Kidney (tissue), 14 donors: ENCODE results near the gene TARBP1. TPM values are rescaled to one million over a fixed set of nuclear protein-coding genes. Genes with fewer than 3 reads are reported as not detected.
"Not testable (repeated sequence)": the region's sequence is repeated elsewhere in the genome, so short reads cannot be mapped to it uniquely, and the experiment has no call there.

Experiments used
- DNase-seq, 5 donors: peaks; one replicate each; pipeline ENCODE4 v3.0.0-alpha.2; 2013 to 2020
- FAIRE-seq: peaks from 2 replicates; lab custom pipeline; 2012; peaks lifted over from hg19 to GRCh38; lab: Jason Lieb, UNC
- H3K27ac ChIP-seq, 2 donors: one replicate each; pipeline ENCODE4 v1.7.0; 2013; ENCODE audit warnings: low read depth in 2 of 2, low read length in 2 of 2, inconsistent platforms in 1 of 2
- H3K27me3 ChIP-seq: one replicate; pipeline ENCODE4 v1.7.1; 2013; ENCODE audit warnings: low read length, inconsistent platforms; ENCODE audit not compliant: control insufficient read depth, insufficient read depth
- H3K36me3 ChIP-seq, 3 donors: one replicate each; pipeline versions ENCODE4 v1.7.0 to v1.7.1; 2013; ENCODE audit warnings: low read length in 3 of 3, control low read depth in 1 of 3, inconsistent platforms in 1 of 3; ENCODE audit not compliant: insufficient read depth in 3 of 3, control insufficient read depth in 2 of 3
- H3K4me1 ChIP-seq, 3 donors: one replicate each; pipeline versions ENCODE4 v1.7.0 to v1.7.1; 2013; ENCODE audit warnings: low read length in 3 of 3, inconsistent platforms in 1 of 3, low read depth in 1 of 3; ENCODE audit not compliant: control insufficient read depth in 2 of 3, insufficient read depth in 2 of 3
- H3K4me3 ChIP-seq, 3 donors: one replicate each; pipeline versions ENCODE4 v1.7.0 to v1.8.1; 2013; ENCODE audit warnings: low read length in 3 of 3, control low read depth in 1 of 3, inconsistent platforms in 1 of 3
- H3K9ac ChIP-seq, 3 donors: one replicate each; pipeline versions ENCODE4 v1.7.0 to v1.7.1; 2013; ENCODE audit warnings: low read length in 3 of 3, control low read depth in 1 of 3, inconsistent platforms in 1 of 3
- H3K9me3 ChIP-seq, 3 donors: one replicate each; pipeline versions ENCODE4 v1.7.0 to v1.7.1; 2013; ENCODE audit warnings: low read length in 3 of 3, control low read depth in 1 of 3, inconsistent platforms in 1 of 3; ENCODE audit not compliant: control insufficient read depth in 2 of 3, insufficient read depth in 1 of 3
- CTCF ChIP-seq: IDR thresholded peaks from 3 replicates; pipeline ENCODE4 v1.5.1; 2012; ENCODE audit warnings: mild to moderate bottlenecking, moderate library complexity, borderline replicate concordance; ENCODE audit not compliant: insufficient read depth; ENCODE audit errors: extremely low read depth
- intact Hi-C: fragments of 100-400 bp; cut with DNase I; formaldehyde crosslinking; loops from one replicate; pipeline ENCODE4 v1.11.1; 2022
- polyA plus RNA-seq: library from polyadenylated mRNA; stranded (reverse); fragments of 350-450 nt; fragmentation: Illumina TruSeq; extraction: RNeasy Lipid Tissue Mini Kit (QIAGEN cat#74804); gene quantifications from one replicate; pipeline ENCODE4 v1.2.3, GENCODE V29; 2014; ENCODE audit warnings: low read depth, low replicate concordance; ENCODE audit not compliant: insufficient read depth
- total RNA-seq: library from RNA; stranded (reverse); fragmentation: NEBNext Ultra II Directional; extraction: Animal tissue kit (Norgen Biotek cat#: 25700); gene quantifications from one replicate; pipeline ENCODE4 v1.2.1, GENCODE V29; 2021
- donor health status: control.
- donor health status: control.
- donor health status: control.
- donor health status: control.
- donor health status: control.
- donor health status: DM: yes; HTN: yes; CAD: no.
- donor health status: Normal renal cell carcinoma (clear cell type).

The TARBP1 gene
- total and polyA plus RNA-seq, 2 donors from 2014 or later, result 14.3 to 26.2 TPM

GRCh38 chr1:234381699-234382555, 97.1 kb downstream of the TARBP1 start:
- Histone ChIP-seq H3K4me3 (no peak overlapping the region), H3K27me3 (no peaks in the 10 kb centered on the region), H3K36me3 (peaks cover 2 to 15% (median 6%) of the 10 kb centered on the region in 3 donors), H3K9me3 (no peaks in the 10 kb centered on the region), H3K9ac (no peak overlapping the region), H3K27ac (no peak overlapping the region), H3K4me1 (no peaks in the 10 kb centered on the region)
- no peak for TF ChIP-seq CTCF
- intact Hi-C loops, result no loop called here
- DNase-seq (no peak), FAIRE-seq (no peak)

DNA sequence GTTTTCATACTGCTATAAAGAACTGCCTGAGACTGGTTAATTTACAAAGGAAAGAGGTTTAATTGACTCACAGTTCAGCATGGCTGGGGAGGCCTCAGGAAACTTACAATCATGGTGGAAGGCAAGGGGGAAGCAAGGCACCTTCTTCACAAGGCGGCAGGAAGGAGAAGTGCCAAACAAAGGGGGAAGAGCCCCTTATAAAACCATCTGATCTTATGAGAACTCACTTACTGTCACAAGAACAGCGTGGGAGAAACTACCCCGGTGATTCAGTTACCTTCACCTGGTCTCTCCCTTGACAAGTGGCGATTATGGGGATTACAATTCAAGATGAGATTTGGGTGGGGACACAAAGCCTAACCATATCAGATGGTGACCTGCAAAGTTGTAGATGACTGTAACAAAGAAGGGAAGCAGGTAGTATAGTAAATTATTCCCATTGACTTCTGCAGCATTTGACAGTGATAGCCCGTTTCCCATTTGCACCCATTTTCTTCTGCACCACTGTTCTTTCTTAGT, 99.3 kb downstream of the TARBP1 start:
- H3K36me3 ChIP-seq, result peaks cover 2 to 24% (median 11%) of the 10 kb centered on the region in 3 donors
- intact Hi-C loops, FAIRE-seq: not testable (repeated sequence)

DNA sequence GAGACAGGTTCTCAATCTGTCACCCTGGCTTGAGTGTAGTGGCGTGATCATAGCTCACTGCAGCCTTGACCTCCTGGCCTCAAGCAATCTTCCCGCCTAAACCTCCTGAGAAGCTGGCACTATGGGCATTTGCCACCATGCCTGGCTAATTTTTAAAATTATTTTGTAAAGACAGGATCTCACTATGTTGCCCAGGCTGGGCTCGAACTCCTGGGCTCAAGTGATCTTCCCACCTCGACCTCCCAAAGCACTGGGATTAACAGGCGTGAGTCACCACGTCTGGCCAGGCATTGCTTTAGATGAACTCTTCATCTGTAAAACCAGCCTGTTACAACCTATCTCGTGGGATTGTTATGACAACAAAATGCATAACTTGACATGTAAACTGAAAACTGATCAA, 103.3 kb downstream of the TARBP1 start:
- intact Hi-C loops, result no loop called here
- no peak overlapping the region for H3K4me3 ChIP-seq
- peaks cover 0 to 24% (median 9%) of the 10 kb centered on the region in 3 donors for H3K36me3 ChIP-seq

More for the DNA sequence above, 99.3 kb downstream of the TARBP1 start:
- H3K9me3 ChIP-seq, H3K4me3 ChIP-seq, H3K27ac ChIP-seq, DNase-seq, H3K4me1 ChIP-seq, H3K9ac ChIP-seq, H3K27me3 ChIP-seq: not testable (repeated sequence)

More for the DNA sequence above, 103.3 kb downstream of the TARBP1 start:
- Histone ChIP-seq H3K9ac (no peak overlapping the region), H3K9me3 (no peaks in the 10 kb centered on the region), H3K4me1 (peaks cover 4 to 7% (median 5%) of the 10 kb centered on the region in 3 donors), H3K27ac (no peak overlapping the region), H3K27me3 (no peaks in the 10 kb centered on the region)
- FAIRE-seq, result no peak
- TF ChIP-seq CTCF, result no peak
- no peak for DNase-seq
